ENCODE results near the gene CYP26B1.

DNA sequence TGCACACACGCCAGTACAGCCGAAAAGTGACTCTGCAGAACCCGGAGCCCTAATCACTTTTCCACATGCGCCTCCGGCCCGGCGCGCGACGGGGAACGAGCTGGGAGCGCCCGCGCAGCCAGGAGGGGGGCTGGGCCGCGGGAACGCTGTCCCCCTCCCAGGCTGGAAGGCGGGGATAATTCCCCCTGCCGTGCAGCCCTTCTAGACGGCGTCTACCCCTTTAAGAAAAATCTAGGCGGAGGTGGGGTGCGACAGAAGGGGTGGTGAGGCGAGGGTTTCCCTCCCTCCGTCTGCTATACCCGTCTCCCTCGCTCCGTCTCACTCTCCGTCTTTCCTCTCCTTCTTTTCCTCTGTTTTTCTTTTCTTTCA, 2.4 kb downstream of the CYP26B1 start:
- TF ChIP-seq, protein P1, sequence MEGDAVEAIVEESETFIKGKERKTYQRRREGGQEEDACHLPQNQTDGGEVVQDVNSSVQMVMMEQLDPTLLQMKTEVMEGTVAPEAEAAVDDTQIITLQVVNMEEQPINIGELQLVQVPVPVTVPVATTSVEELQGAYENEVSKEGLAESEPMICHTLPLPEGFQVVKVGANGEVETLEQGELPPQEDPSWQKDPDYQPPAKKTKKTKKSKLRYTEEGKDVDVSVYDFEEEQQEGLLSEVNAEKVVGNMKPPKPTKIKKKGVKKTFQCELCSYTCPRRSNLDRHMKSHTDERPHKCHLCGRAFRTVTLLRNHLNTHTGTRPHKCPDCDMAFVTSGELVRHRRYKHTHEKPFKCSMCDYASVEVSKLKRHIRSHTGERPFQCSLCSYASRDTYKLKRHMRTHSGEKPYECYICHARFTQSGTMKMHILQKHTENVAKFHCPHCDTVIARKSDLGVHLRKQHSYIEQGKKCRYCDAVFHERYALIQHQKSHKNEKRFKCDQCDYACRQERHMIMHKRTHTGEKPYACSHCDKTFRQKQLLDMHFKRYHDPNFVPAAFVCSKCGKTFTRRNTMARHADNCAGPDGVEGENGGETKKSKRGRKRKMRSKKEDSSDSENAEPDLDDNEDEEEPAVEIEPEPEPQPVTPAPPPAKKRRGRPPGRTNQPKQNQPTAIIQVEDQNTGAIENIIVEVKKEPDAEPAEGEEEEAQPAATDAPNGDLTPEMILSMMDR (IDR thresholded peaks at IDR 0.05) = no peak
- TF ChIP-seq SMAD4 (CRISPR knock-in tag; IDR thresholded peaks at IDR 0.05) = no peak
- TF ChIP-seq, protein P2, sequence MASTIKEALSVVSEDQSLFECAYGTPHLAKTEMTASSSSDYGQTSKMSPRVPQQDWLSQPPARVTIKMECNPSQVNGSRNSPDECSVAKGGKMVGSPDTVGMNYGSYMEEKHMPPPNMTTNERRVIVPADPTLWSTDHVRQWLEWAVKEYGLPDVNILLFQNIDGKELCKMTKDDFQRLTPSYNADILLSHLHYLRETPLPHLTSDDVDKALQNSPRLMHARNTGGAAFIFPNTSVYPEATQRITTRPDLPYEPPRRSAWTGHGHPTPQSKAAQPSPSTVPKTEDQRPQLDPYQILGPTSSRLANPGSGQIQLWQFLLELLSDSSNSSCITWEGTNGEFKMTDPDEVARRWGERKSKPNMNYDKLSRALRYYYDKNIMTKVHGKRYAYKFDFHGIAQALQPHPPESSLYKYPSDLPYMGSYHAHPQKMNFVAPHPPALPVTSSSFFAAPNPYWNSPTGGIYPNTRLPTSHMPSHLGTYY (CRISPR knock-in tag; IDR thresholded peaks at IDR 0.05) = no peak
- TF ChIP-seq, protein P3, sequence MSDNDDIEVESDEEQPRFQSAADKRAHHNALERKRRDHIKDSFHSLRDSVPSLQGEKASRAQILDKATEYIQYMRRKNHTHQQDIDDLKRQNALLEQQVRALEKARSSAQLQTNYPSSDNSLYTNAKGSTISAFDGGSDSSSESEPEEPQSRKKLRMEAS (CRISPR knock-in tag; IDR thresholded peaks at IDR 0.05) = no peak
- no peak for TF ChIP-seq CREM (CRISPR knock-in tag; IDR thresholded peaks at IDR 0.05)
- TF ChIP-seq EMX1 (CRISPR knock-in tag; IDR thresholded peaks at IDR 0.05) = no peak
- TF ChIP-seq RELA (CRISPR knock-in tag; IDR thresholded peaks at IDR 0.05; ENCODE audit: borderline replicate concordance) = no peak
- TF ChIP-seq, protein P4, sequence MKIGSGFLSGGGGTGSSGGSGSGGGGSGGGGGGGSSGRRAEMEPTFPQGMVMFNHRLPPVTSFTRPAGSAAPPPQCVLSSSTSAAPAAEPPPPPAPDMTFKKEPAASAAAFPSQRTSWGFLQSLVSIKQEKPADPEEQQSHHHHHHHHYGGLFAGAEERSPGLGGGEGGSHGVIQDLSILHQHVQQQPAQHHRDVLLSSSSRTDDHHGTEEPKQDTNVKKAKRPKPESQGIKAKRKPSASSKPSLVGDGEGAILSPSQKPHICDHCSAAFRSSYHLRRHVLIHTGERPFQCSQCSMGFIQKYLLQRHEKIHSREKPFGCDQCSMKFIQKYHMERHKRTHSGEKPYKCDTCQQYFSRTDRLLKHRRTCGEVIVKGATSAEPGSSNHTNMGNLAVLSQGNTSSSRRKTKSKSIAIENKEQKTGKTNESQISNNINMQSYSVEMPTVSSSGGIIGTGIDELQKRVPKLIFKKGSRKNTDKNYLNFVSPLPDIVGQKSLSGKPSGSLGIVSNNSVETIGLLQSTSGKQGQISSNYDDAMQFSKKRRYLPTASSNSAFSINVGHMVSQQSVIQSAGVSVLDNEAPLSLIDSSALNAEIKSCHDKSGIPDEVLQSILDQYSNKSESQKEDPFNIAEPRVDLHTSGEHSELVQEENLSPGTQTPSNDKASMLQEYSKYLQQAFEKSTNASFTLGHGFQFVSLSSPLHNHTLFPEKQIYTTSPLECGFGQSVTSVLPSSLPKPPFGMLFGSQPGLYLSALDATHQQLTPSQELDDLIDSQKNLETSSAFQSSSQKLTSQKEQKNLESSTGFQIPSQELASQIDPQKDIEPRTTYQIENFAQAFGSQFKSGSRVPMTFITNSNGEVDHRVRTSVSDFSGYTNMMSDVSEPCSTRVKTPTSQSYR (CRISPR knock-in tag; IDR thresholded peaks at IDR 0.05) = no peak
- no peak for TF ChIP-seq SP1 (CRISPR knock-in tag; conservative IDR thresholded peaks at IDR 0.05)
- TF ChIP-seq, protein P5, sequence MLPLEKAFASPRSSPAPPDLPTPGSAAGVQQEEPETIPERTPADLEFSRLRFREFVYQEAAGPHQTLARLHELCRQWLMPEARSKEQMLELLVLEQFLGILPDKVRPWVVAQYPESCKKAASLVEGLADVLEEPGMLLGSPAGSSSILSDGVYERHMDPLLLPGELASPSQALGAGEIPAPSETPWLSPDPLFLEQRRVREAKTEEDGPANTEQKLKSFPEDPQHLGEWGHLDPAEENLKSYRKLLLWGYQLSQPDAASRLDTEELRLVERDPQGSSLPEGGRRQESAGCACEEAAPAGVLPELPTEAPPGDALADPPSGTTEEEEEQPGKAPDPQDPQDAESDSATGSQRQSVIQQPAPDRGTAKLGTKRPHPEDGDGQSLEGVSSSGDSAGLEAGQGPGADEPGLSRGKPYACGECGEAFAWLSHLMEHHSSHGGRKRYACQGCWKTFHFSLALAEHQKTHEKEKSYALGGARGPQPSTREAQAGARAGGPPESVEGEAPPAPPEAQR (CRISPR knock-in tag; IDR thresholded peaks at IDR 0.05) = no peak
- TF ChIP-seq, protein P6, sequence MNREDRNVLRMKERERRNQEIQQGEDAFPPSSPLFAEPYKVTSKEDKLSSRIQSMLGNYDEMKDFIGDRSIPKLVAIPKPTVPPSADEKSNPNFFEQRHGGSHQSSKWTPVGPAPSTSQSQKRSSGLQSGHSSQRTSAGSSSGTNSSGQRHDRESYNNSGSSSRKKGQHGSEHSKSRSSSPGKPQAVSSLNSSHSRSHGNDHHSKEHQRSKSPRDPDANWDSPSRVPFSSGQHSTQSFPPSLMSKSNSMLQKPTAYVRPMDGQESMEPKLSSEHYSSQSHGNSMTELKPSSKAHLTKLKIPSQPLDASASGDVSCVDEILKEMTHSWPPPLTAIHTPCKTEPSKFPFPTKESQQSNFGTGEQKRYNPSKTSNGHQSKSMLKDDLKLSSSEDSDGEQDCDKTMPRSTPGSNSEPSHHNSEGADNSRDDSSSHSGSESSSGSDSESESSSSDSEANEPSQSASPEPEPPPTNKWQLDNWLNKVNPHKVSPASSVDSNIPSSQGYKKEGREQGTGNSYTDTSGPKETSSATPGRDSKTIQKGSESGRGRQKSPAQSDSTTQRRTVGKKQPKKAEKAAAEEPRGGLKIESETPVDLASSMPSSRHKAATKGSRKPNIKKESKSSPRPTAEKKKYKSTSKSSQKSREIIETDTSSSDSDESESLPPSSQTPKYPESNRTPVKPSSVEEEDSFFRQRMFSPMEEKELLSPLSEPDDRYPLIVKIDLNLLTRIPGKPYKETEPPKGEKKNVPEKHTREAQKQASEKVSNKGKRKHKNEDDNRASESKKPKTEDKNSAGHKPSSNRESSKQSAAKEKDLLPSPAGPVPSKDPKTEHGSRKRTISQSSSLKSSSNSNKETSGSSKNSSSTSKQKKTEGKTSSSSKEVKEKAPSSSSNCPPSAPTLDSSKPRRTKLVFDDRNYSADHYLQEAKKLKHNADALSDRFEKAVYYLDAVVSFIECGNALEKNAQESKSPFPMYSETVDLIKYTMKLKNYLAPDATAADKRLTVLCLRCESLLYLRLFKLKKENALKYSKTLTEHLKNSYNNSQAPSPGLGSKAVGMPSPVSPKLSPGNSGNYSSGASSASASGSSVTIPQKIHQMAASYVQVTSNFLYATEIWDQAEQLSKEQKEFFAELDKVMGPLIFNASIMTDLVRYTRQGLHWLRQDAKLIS (CRISPR knock-in tag; IDR thresholded peaks at IDR 0.05; ENCODE audit: borderline replicate concordance) = no peak

All from WTC11 (cell line).